DOHH2 (cell line): ENCODE measurements around the gene AGBL1.

Experiments used
- H3F3A ChIP-seq: fragments of 200-600 bp; sonication (generic), shearing (Covaris generic); 2 replicates; pipeline ENCODE4 v1.6.0; 2016; ENCODE audit warnings: antibody characterized with exemption, mild to moderate bottlenecking; ENCODE audit not compliant: control insufficient read depth, insufficient read depth
- H3K27ac ChIP-seq: fragments of 200-600 bp; sonication (generic); 2 replicates; pipeline ENCODE4 v1.5.1; 2014; ENCODE audit warnings: low read depth, mild to moderate bottlenecking, low read length, moderate library complexity
- H3K27me3 ChIP-seq: fragments of 200-600 bp; sonication (generic); 2 replicates; pipeline ENCODE4 v1.6.1; 2014; ENCODE audit warnings: mild to moderate bottlenecking, low read length, mixed read lengths; ENCODE audit not compliant: control insufficient read depth
- H3K36me3 ChIP-seq: fragments of 200-600 bp; sonication (generic); 2 replicates; pipeline ENCODE4 v1.6.1; 2014; ENCODE audit warnings: mild to moderate bottlenecking, low read length, moderate library complexity, mixed read lengths; ENCODE audit not compliant: control insufficient read depth
- H3K4me1 ChIP-seq: fragments of 200-600 bp; sonication (generic); 2 replicates; pipeline ENCODE4 v1.6.1; 2014; ENCODE audit warnings: mild to moderate bottlenecking, low read length, mixed read lengths; ENCODE audit not compliant: control insufficient read depth
- H3K4me2 ChIP-seq: fragments of 200-600 bp; sonication (generic); 2 replicates; pipeline ENCODE4 v1.6.0; 2014; ENCODE audit warnings: mild to moderate bottlenecking, low read length, moderate library complexity
- H3K4me3 ChIP-seq: fragments of 200-600 bp; sonication (generic); 2 replicates; pipeline ENCODE4 v1.5.1; 2014; ENCODE audit warnings: mild to moderate bottlenecking, low read length, mixed read lengths
- H3K79me2 ChIP-seq: fragments of 200-600 bp; sonication (generic); 2 replicates; pipeline ENCODE4 v1.6.1; 2014; ENCODE audit warnings: mild to moderate bottlenecking, low read length, mixed read lengths; ENCODE audit not compliant: control insufficient read depth
- H3K9me2 ChIP-seq: fragments of 200-600 bp; sonication (generic); replicated peaks from 2 replicates; pipeline ENCODE4 v1.6.1; 2014; ENCODE audit warnings: mild to moderate bottlenecking, low read length, mixed read lengths; ENCODE audit not compliant: control insufficient read depth
- H3K9me3 ChIP-seq: fragments of 200-600 bp; sonication (generic); 2 replicates; pipeline ENCODE4 v1.6.1; 2014; ENCODE audit warnings: antibody characterized with exemption, low read length, mixed read lengths; ENCODE audit not compliant: control insufficient read depth, insufficient read depth
- H4K20me1 ChIP-seq: fragments of 200-600 bp; sonication (generic); 2 replicates; pipeline ENCODE4 v1.6.0; 2014; ENCODE audit warnings: low read depth, mild to moderate bottlenecking, antibody characterized with exemption, low read length, moderate library complexity; ENCODE audit not compliant: control insufficient read depth, insufficient read depth
- CTCF ChIP-seq: fragments of 200-600 bp; sonication (generic); IDR thresholded peaks from one replicate; pipeline ENCODE4 v1.5.1; 2014; ENCODE audit warnings: antibody characterized with exemption, mild to moderate bottlenecking, low read depth, low read length; ENCODE audit not compliant: poor library complexity, severe bottlenecking
- EZH2phosphoT487 ChIP-seq: fragments of 200-600 bp; sonication (generic); IDR thresholded peaks from 2 replicates; pipeline ENCODE4 v1.6.1; 2017; ENCODE audit warnings: borderline replicate concordance, mild to moderate bottlenecking, antibody characterized with exemption, low read length, moderate library complexity, mixed read lengths

Gene AGBL1

GRCh38 chr15:86162172-86162591, 82.5 kb downstream of the AGBL1 start:
- no peaks in the 10 kb centered on the region for H3K9me3 ChIP-seq
- H3K4me3 ChIP-seq = no peak overlapping the region
- TF ChIP-seq EZH2phosphoT487 = no peak
- no peak for TF ChIP-seq CTCF
- no peaks in the 10 kb centered on the region for H4K20me1 ChIP-seq
- no peaks in the 10 kb centered on the region for H3K4me1 ChIP-seq
- no peaks in the 10 kb centered on the region for H3K79me2 ChIP-seq
- H3K36me3 ChIP-seq = no peaks in the 10 kb centered on the region
- no peaks in the 10 kb centered on the region for H3K9me2 ChIP-seq
- no peaks in the 10 kb centered on the region for H3F3A ChIP-seq
- no peak overlapping the region for H3K4me2 ChIP-seq
- H3K27ac ChIP-seq = no peak overlapping the region
- H3K27me3 ChIP-seq = no peaks in the 10 kb centered on the region

- Histone ChIP-seq H3K4me1 (no peaks in the 10 kb centered on the region), H4K20me1 (no peaks in the 10 kb centered on the region), H3K36me3 (no peaks in the 10 kb centered on the region), H3K4me3 (no peak overlapping the region), H3K9me3 (no peaks in the 10 kb centered on the region), H3K4me2 (no peak overlapping the region), H3K27me3 (no peaks in the 10 kb centered on the region), H3F3A (no peaks in the 10 kb centered on the region), H3K79me2 (no peaks in the 10 kb centered on the region), H3K27ac (no peak overlapping the region), H3K9me2 (no peaks in the 10 kb centered on the region)
- TF ChIP-seq CTCF (no peak), EZH2phosphoT487 (no peak)
These were observed 83.0 kb downstream of the AGBL1 start for GRCh38 chr15:86162641-86163040.

GRCh38 chr15:86163816-86164215, 84.1 kb downstream of the AGBL1 start:
- Histone ChIP-seq H3K27me3 (no peaks in the 10 kb centered on the region), H3K36me3 (no peaks in the 10 kb centered on the region), H3F3A (no peaks in the 10 kb centered on the region), H3K4me2 (no peak overlapping the region), H3K9me3 (no peaks in the 10 kb centered on the region), H3K79me2 (no peaks in the 10 kb centered on the region), H3K9me2 (no peaks in the 10 kb centered on the region), H3K27ac (no peak overlapping the region), H3K4me3 (no peak overlapping the region), H3K4me1 (no peaks in the 10 kb centered on the region), H4K20me1 (no peaks in the 10 kb centered on the region)
- TF ChIP-seq CTCF (no peak), EZH2phosphoT487 (no peak)
